HEK293 (cell line): ENCODE results near the gene SPINK6.

Experiments used
- CTCF ChIA-PET: fragments of 350-600 bp; formaldehyde crosslinking; extraction: SDS; loops from one replicate; lab custom pipeline; 2021; ENCODE audit warnings: antibody characterized with exemption; lab: Yijun Ruan, JAX
- POLR2A ChIA-PET: fragments of 300-600 bp; formaldehyde crosslinking; extraction: SDS; loops from one replicate; lab custom pipeline; 2020; ENCODE audit warnings: antibody characterized with exemption, inconsistent platforms; lab: Yijun Ruan, JAX
- H3K27ac ChIP-seq: fragments of 200-500 bp; sonication (Bioruptor generic); 2 replicates; pipeline ENCODE4 v1.5.1; 2014; ENCODE audit warnings: low read depth, low read length, control low read depth, inconsistent platforms; ENCODE audit errors: extremely low read depth
- H3K36me3 ChIP-seq, 2 experiments: fragments of 200-500 bp in 1 of 2; sonication (Bioruptor generic) in 1 of 2; 1 replicate in 1 of 2; 2 replicates in 1 of 2; pipeline ENCODE4 v1.5.1; 2014 to 2017; ENCODE audit warnings: inconsistent platforms in 2 of 2, low read length in 2 of 2; ENCODE audit not compliant: control insufficient read depth in 2 of 2, insufficient read depth in 1 of 2
- H3K4me1 ChIP-seq: fragments of 200-500 bp; sonication (Bioruptor generic); 2 replicates; pipeline ENCODE4 v1.5.1; 2014; ENCODE audit warnings: mild to moderate bottlenecking, low read length, inconsistent platforms; ENCODE audit not compliant: control insufficient read depth, insufficient read depth
- H3K4me3 ChIP-seq: 2 replicates; pipeline ENCODE4 v1.5.1; 2011; ENCODE audit warnings: low read depth, mild to moderate bottlenecking, control low read depth, low read length, moderate library complexity
- H3K9me3 ChIP-seq: fragments of 200-500 bp; sonication (Bioruptor generic); 2 replicates; pipeline ENCODE4 v1.5.1; 2014; ENCODE audit warnings: low read depth, low read length, inconsistent platforms; ENCODE audit not compliant: control insufficient read depth, insufficient read depth
- GLI2 ChIP-seq: fragments of 450-650 bp; formaldehyde crosslinking; IDR thresholded peaks from 2 replicates; pipeline ENCODE4; 2017; ENCODE audit warnings: missing biosample characterization, missing genetic modification characterization, low read depth, borderline replicate concordance
- GLI4 ChIP-seq: fragments of 450-650 bp; formaldehyde crosslinking; IDR thresholded peaks from 2 replicates; pipeline ENCODE4 v1.5.1; 2016; ENCODE audit warnings: missing biosample characterization, missing genetic modification characterization
- HIC1 ChIP-seq: fragments of 450-650 bp; formaldehyde crosslinking; IDR thresholded peaks from 2 replicates; pipeline ENCODE4 v1.5.1; 2016; ENCODE audit warnings: missing biosample characterization, missing genetic modification characterization
- KLF17 ChIP-seq: fragments of 450-650 bp; formaldehyde crosslinking; IDR thresholded peaks from 2 replicates; pipeline ENCODE4 v1.5.1; 2016; ENCODE audit warnings: missing biosample characterization, missing genetic modification characterization
- PBX3 ChIP-seq: sonication (generic); formaldehyde crosslinking; IDR thresholded peaks from 2 replicates; pipeline ENCODE4 v1.8.1; 2022; ENCODE audit warnings: mild to moderate bottlenecking, moderate library complexity, missing genetic modification reagents
- YY2 ChIP-seq: fragments of 450-650 bp; formaldehyde crosslinking; IDR thresholded peaks from 2 replicates; pipeline ENCODE4 v1.5.1; 2016; ENCODE audit warnings: missing biosample characterization, missing genetic modification characterization
- ZNF140 ChIP-seq: fragments of 450-650 bp; formaldehyde crosslinking; IDR thresholded peaks from 2 replicates; pipeline ENCODE4 v1.5.1; 2016; ENCODE audit warnings: missing biosample characterization, missing genetic modification characterization
- ZNF155 ChIP-seq: fragments of 450-650 bp; formaldehyde crosslinking; IDR thresholded peaks from 2 replicates; pipeline ENCODE4 v1.5.1; 2016; ENCODE audit warnings: missing biosample characterization, missing genetic modification characterization
- ZNF221 ChIP-seq: fragments of 450-650 bp; formaldehyde crosslinking; IDR thresholded peaks from 2 replicates; pipeline ENCODE4 v1.5.1; 2017; ENCODE audit warnings: missing biosample characterization, missing genetic modification characterization, borderline replicate concordance
- ZNF335 ChIP-seq: fragments of 450-650 bp; formaldehyde crosslinking; conservative IDR thresholded peaks from 2 replicates; pipeline ENCODE4 v1.5.1; 2016; ENCODE audit warnings: missing biosample characterization, missing genetic modification characterization
- ZNF37A ChIP-seq: fragments of 450-650 bp; IDR thresholded peaks from 2 replicates; pipeline ENCODE4 v1.5.1; 2018; ENCODE audit warnings: missing biosample characterization, missing genetic modification characterization
- ZNF513 ChIP-seq: fragments of 450-650 bp; IDR thresholded peaks from 2 replicates; pipeline ENCODE4 v1.5.1; 2018; ENCODE audit warnings: missing biosample characterization, missing genetic modification characterization
- ZNF544 ChIP-seq: fragments of 450-650 bp; formaldehyde crosslinking; IDR thresholded peaks from 2 replicates; pipeline ENCODE4 v1.5.0; 2017; ENCODE audit warnings: missing biosample characterization, missing genetic modification characterization
- ZNF610 ChIP-seq: fragments of 450-650 bp; formaldehyde crosslinking; IDR thresholded peaks from 2 replicates; pipeline ENCODE4 v1.5.1; 2016; ENCODE audit warnings: missing biosample characterization, missing genetic modification characterization, borderline replicate concordance
- ZNF621 ChIP-seq: fragments of 450-650 bp; formaldehyde crosslinking; IDR thresholded peaks from 2 replicates; pipeline ENCODE4 v1.5.1; 2017; ENCODE audit warnings: missing biosample characterization, missing genetic modification characterization

Gene SPINK6

GRCh38 chr5:148172377-148172776, 30.5 kb upstream of the SPINK6 start:
- POLR2A ChIA-PET: no interaction called here
- no peaks in the 10 kb centered on the region for H3K4me1 ChIP-seq
- H3K4me3 ChIP-seq: no peak overlapping the region
- no peak overlapping the region for H3K27ac ChIP-seq
- no peaks in the 10 kb centered on the region for H3K9me3 ChIP-seq
- CTCF ChIA-PET: interaction anchor here (0.7 to 1.0 kb wide), 2 partner anchors 202 to 726 kb away, joined by 3 to 4 read pairs; no protein-coding TSS in a partner anchor
- TF ChIP-seq ZNF335 (no peak), ZNF221 (no peak), ZNF513 (tag by site-specific recombination) (no peak), PBX3 (no peak), GLI4 (tag by site-specific recombination) (no peak), ZNF140 (no peak), KLF17 (tag by site-specific recombination) (no peak), ZNF155 (tag by site-specific recombination) (no peak), ZNF621 (no peak), HIC1 (tag by site-specific recombination) (no peak)
- H3K36me3 ChIP-seq: no peaks in the 10 kb centered on the region

- no peak overlapping the region for H3K4me3 ChIP-seq
- H3K4me1 ChIP-seq: no peaks in the 10 kb centered on the region
- no peak for TF ChIP-seq ZNF610
- no peak for TF ChIP-seq ZNF37A (tag by site-specific recombination)
- H3K9me3 ChIP-seq: no peaks in the 10 kb centered on the region
- no peaks in the 10 kb centered on the region for H3K36me3 ChIP-seq
- no peak overlapping the region for H3K27ac ChIP-seq
- ChIA-PET CTCF (interaction anchor here (1.5 kb wide), 1 partner anchor 198 kb away, joined by 5 read pairs; no protein-coding TSS in a partner anchor), POLR2A (no interaction called here)
These were observed 26.4 kb upstream of the SPINK6 start for GRCh38 chr5:148176480-148176879.

- Histone ChIP-seq H3K27ac (no peak overlapping the region), H3K4me1 (no peaks in the 10 kb centered on the region), H3K9me3 (no peaks in the 10 kb centered on the region), H3K36me3 (no peaks in the 10 kb centered on the region), H3K4me3 (no peak overlapping the region)
- CTCF ChIA-PET: interaction anchor here (1.5 kb wide), 1 partner anchor 198 kb away, joined by 5 read pairs; no protein-coding TSS in a partner anchor
- TF ChIP-seq ZNF544 (tag by site-specific recombination) (no peak), GLI2 (tag by site-specific recombination) (no peak), YY2 (tag by site-specific recombination) (no peak)
- POLR2A ChIA-PET: no interaction called here
These were observed 25.6 kb upstream of the SPINK6 start for GRCh38 chr5:148177207-148177606.
